Hepatocyte (in vitro differentiated cells): ENCODE results near the gene ZGRF1.
A peak's percentile ranks its signal among the peaks of the same experiment; 100 is the strongest.

Source experiments
- EZH2 ChIP-seq: fragments of 200-600 bp; sonication (generic); IDR thresholded peaks from 2 replicates; pipeline ENCODE4 v1.6.1; 2016; ENCODE audit warnings: antibody characterized with exemption, mild to moderate bottlenecking, borderline replicate concordance
- EZH2phosphoT487 ChIP-seq: fragments of 200-600 bp; sonication (generic); IDR thresholded peaks from one replicate; pipeline ENCODE4 v1.6.1; 2018; ENCODE audit warnings: antibody characterized with exemption, mild to moderate bottlenecking, low read depth, moderate library complexity; ENCODE audit not compliant: unreplicated experiment, severe bottlenecking
- TF ChIP-seq, protein P1 (sequence below): fragments of 200-600 bp; sonication (generic); IDR thresholded peaks from 2 replicates; pipeline ENCODE4 v1.5.1; 2016; ENCODE audit warnings: antibody characterized with exemption, mild to moderate bottlenecking; ENCODE audit not compliant: poor library complexity

GRCh38 chr4:112604589-112604988, 32.1 kb downstream of the ZGRF1 start:
- TF ChIP-seq, protein P1, sequence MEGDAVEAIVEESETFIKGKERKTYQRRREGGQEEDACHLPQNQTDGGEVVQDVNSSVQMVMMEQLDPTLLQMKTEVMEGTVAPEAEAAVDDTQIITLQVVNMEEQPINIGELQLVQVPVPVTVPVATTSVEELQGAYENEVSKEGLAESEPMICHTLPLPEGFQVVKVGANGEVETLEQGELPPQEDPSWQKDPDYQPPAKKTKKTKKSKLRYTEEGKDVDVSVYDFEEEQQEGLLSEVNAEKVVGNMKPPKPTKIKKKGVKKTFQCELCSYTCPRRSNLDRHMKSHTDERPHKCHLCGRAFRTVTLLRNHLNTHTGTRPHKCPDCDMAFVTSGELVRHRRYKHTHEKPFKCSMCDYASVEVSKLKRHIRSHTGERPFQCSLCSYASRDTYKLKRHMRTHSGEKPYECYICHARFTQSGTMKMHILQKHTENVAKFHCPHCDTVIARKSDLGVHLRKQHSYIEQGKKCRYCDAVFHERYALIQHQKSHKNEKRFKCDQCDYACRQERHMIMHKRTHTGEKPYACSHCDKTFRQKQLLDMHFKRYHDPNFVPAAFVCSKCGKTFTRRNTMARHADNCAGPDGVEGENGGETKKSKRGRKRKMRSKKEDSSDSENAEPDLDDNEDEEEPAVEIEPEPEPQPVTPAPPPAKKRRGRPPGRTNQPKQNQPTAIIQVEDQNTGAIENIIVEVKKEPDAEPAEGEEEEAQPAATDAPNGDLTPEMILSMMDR, result peak; percentile 77
- TF ChIP-seq EZH2, result no peak
- no peak for TF ChIP-seq EZH2phosphoT487
